Heart left ventricle (tissue), 13 donors: Measurements from ENCODE around the gene MEFV.

Source experiments
- CTCF ChIP-seq, 12 donors: fragments of 200-600 bp; sonication (generic) in 4 of 12; IDR thresholded peaks; one replicate each; pipeline versions ENCODE4 v1.5.0 to v1.8.0; 2018 to 2022; ENCODE audit warnings: antibody characterized with exemption in 12 of 12, mild to moderate bottlenecking in 5 of 12
- POLR2A ChIP-seq, 2 donors: fragments of 450-650 bp; IDR thresholded peaks; one replicate each; pipeline ENCODE4 v1.6.1; 2017; ENCODE audit warnings: antibody characterized with exemption in 2 of 2, mild to moderate bottlenecking in 2 of 2, moderate library complexity in 2 of 2
- donor health status: ischemic (EF 13 %, LVEDD 7.1; RV severe dilation, severe dysfunction).
- donor health status: DM: no; HTN: yes; CAD: no.
- donor health status: DM: no; HTN: no; CAD: no.
- donor health status: ischemic (EF 25% LVEDD 6.9; RV normal size, moderate dysfunction).
- donor health status: ischemic (EF 25% LVEDD 5.7; RV mildly dilated, moderate dysfunction).
- donor health status: ischemic (EF 35%, LVEDD 5.7; RV mildly dilated, moderate dysfunction).
- donor health status: nonischemic (EF 11% LVEDD 7.7; RV severe dilation, severe dysfunction).
- donor health status: DM: yes; HTN: yes; CAD: no.
- donor health status: PGD.
- donor health status: ischemic (EF 29% LVEDD 5.4; RV normal size, mild dysfunction).
- donor health status: nonischemic (EF 23%, LVEDD 6.1; RV moderate dilation, normal function).

- no peak for TF ChIP-seq CTCF (IDR thresholded peaks at IDR 0.05)
- TF ChIP-seq POLR2A (IDR thresholded peaks at IDR 0.05) = no peak
Measured at GRCh38 chr16:3256146-3256865, at the start of gene MEFV.
